Limb (tissue), 2 donors: Measurements from ENCODE around the gene DPYD.

Source experiments
- DNase-seq, 2 donors: peaks; one replicate each; pipeline ENCODE4 v3.0.0-alpha.2; 2016; ENCODE audit errors: extremely low spot score in 2 of 2

DPYD gene

GRCh38 chr1:97907886-97908285 is 12.9 kb downstream of the DPYD start:
- DNase-seq = no peak

- no peak for DNase-seq
These were observed 14.1 kb downstream of the DPYD start for GRCh38 chr1:97906567-97907241.

GRCh38 chr1:97905141-97905940 is 15.5 kb downstream of the DPYD start:
- no peak for DNase-seq

- DNase-seq = no peak
These were observed 16.3 kb downstream of the DPYD start for GRCh38 chr1:97904534-97904933.

GRCh38 chr1:97903626-97904025 is 17.2 kb downstream of the DPYD start:
- DNase-seq = no peak

- no peak for DNase-seq
These were observed 18.8 kb downstream of the DPYD start for GRCh38 chr1:97902067-97902466.

GRCh38 chr1:97901017-97901658 is 19.7 kb downstream of the DPYD start:
- DNase-seq = no peak

- DNase-seq = no peak
These were observed 21.9 kb downstream of the DPYD start for GRCh38 chr1:97898948-97899347.

- no peak for DNase-seq
These were observed 25.6 kb downstream of the DPYD start for GRCh38 chr1:97895278-97895677.

- DNase-seq = no peak
These were observed 27.0 kb downstream of the DPYD start for GRCh38 chr1:97893844-97894243.

- no peak for DNase-seq
These were observed 34.6 kb downstream of the DPYD start for GRCh38 chr1:97886199-97886598.

- DNase-seq = no peak
These were observed 37.0 kb downstream of the DPYD start for GRCh38 chr1:97883823-97884222.

GRCh38 chr1:97877307-97877706 is 43.5 kb downstream of the DPYD start:
- no peak for DNase-seq

GRCh38 chr1:97875996-97876395 is 44.8 kb downstream of the DPYD start:
- DNase-seq = no peak

- no peak for DNase-seq
These were observed 50.2 kb downstream of the DPYD start for GRCh38 chr1:97870589-97870988.

- DNase-seq = no peak
These were observed 51.4 kb downstream of the DPYD start for GRCh38 chr1:97869441-97869840.

- DNase-seq = no peak
These were observed 53.7 kb downstream of the DPYD start for GRCh38 chr1:97867127-97867526.

GRCh38 chr1:97864615-97865014 is 56.2 kb downstream of the DPYD start:
- DNase-seq = no peak

GRCh38 chr1:97853221-97853620 is 67.6 kb downstream of the DPYD start:
- DNase-seq = no peak

- no peak for DNase-seq
These were observed 71.2 kb downstream of the DPYD start for GRCh38 chr1:97849345-97850340.

- no peak for DNase-seq
These were observed 75.0 kb downstream of the DPYD start for GRCh38 chr1:97845805-97846204.
